Occipital lobe (tissue), 2 donors: ENCODE data around the gene OARD1. TPM values are rescaled to one million over a fixed set of nuclear protein-coding genes. Genes with fewer than 3 reads are reported as not detected.
A peak's percentile ranks its signal among the peaks of the same experiment; 100 is the strongest.
"Not testable (repeated sequence)": the region's sequence is repeated elsewhere in the genome, so short reads cannot be mapped to it uniquely, and the experiment has no call there.

ENCODE experiments used
- DNase-seq: peaks from one replicate; lab custom pipeline; 2025; lab: John Stamatoyannopoulos, UW
- total RNA-seq: library from RNA; depleted of rRNA; stranded (reverse); fragments of >200 nt; gene quantifications from one replicate; pipeline ENCODE4 v1.2.3, GENCODE V29; 2014

OARD1 gene
- total RNA-seq: 15.8 TPM

GRCh38 chr6:41071923-41072835 lies at the start of gene OARD1:
Gene OARD1 (minus strand): TSS chr6:41072356. CDS start chr6:41071634, 722 bp downstream.
- peak; percentile 100 for DNase-seq

- no peak for DNase-seq
Observed at GRCh38 chr6:41120058-41120457, 47.9 kb upstream of the OARD1 start.

GRCh38 chr6:41119508-41119907 lies 47.4 kb upstream of the OARD1 start:
- no peak for DNase-seq

- not testable (repeated sequence) for DNase-seq
Observed at GRCh38 chr6:41115027-41115426, 42.9 kb upstream of the OARD1 start.

- DNase-seq: no peak
Observed at GRCh38 chr6:41111017-41111416, 38.9 kb upstream of the OARD1 start.

GRCh38 chr6:41103847-41104246 lies 31.7 kb upstream of the OARD1 start:
- DNase-seq: no peak

- no peak for DNase-seq
Observed at GRCh38 chr6:41100871-41101287, 28.7 kb upstream of the OARD1 start.

GRCh38 chr6:41098366-41098765 lies 26.2 kb upstream of the OARD1 start:
- DNase-seq: no peak

GRCh38 chr6:41097467-41098090 lies 25.4 kb upstream of the OARD1 start:
- DNase-seq: no peak

GRCh38 chr6:41093729-41094128 lies 21.6 kb upstream of the OARD1 start:
- no peak for DNase-seq

- no peak for DNase-seq
Observed at GRCh38 chr6:41092421-41093140, 20.4 kb upstream of the OARD1 start.

- no peak for DNase-seq
Observed at GRCh38 chr6:41090841-41091761, 18.9 kb upstream of the OARD1 start.

GRCh38 chr6:41088451-41088850 lies 16.3 kb upstream of the OARD1 start:
- no peak for DNase-seq

GRCh38 chr6:41085182-41085581 lies 13.0 kb upstream of the OARD1 start:
- DNase-seq: no peak

- DNase-seq: no peak
Observed at GRCh38 chr6:41083072-41083471, 10.9 kb upstream of the OARD1 start.

- DNase-seq: no peak
Observed at GRCh38 chr6:41080621-41081020, 8.5 kb upstream of the OARD1 start.

GRCh38 chr6:41079080-41079479 lies 6.9 kb upstream of the OARD1 start:
- no peak for DNase-seq

- no peak for DNase-seq
Observed at GRCh38 chr6:41078101-41078500, 5.9 kb upstream of the OARD1 start.

GRCh38 chr6:41077536-41077935 lies 5.4 kb upstream of the OARD1 start:
- no peak for DNase-seq

GRCh38 chr6:41075651-41076626 lies 3.8 kb upstream of the OARD1 start:
- DNase-seq: no peak
